ENCODE measurements around the gene PRLHR.

The PRLHR gene

GRCh38 chr10:118586911-118587310 is 8.5 kb downstream of the PRLHR start:
- no peak for FAIRE-seq

GRCh38 chr10:118585794-118586193 is 9.7 kb downstream of the PRLHR start:
- no peak for FAIRE-seq

- FAIRE-seq, result no peak
Measured at GRCh38 chr10:118585234-118585633, 10.2 kb downstream of the PRLHR start.

- FAIRE-seq, result no peak
Measured at GRCh38 chr10:118584181-118584954, 11.1 kb downstream of the PRLHR start.

- FAIRE-seq, result no peak
Measured at GRCh38 chr10:118583611-118584010, 11.8 kb downstream of the PRLHR start.

GRCh38 chr10:118582511-118582910 is 12.9 kb downstream of the PRLHR start:
- no peak for FAIRE-seq

GRCh38 chr10:118581340-118581739 is 14.1 kb downstream of the PRLHR start:
- no peak for FAIRE-seq

- no peak for FAIRE-seq
Measured at GRCh38 chr10:118580702-118581101, 14.7 kb downstream of the PRLHR start.

- no peak for FAIRE-seq
Measured at GRCh38 chr10:118573512-118573911, 21.9 kb downstream of the PRLHR start.

- FAIRE-seq, result no peak
Measured at GRCh38 chr10:118572256-118573041, 23.0 kb downstream of the PRLHR start.

- no peak for FAIRE-seq
Measured at GRCh38 chr10:118571123-118571522, 24.3 kb downstream of the PRLHR start.

- no peak for FAIRE-seq
Measured at GRCh38 chr10:118570591-118570990, 24.9 kb downstream of the PRLHR start.

- no peak for FAIRE-seq
Measured at GRCh38 chr10:118569882-118570252, 25.6 kb downstream of the PRLHR start.

- no peak for FAIRE-seq
Measured at GRCh38 chr10:118569241-118569881, 26.1 kb downstream of the PRLHR start.

GRCh38 chr10:118568327-118568848 is 27.1 kb downstream of the PRLHR start:
- FAIRE-seq, result peak; percentile 77

- FAIRE-seq, result no peak
Measured at GRCh38 chr10:118567701-118568248, 27.7 kb downstream of the PRLHR start.

- no peak for FAIRE-seq
Measured at GRCh38 chr10:118566911-118567310, 28.5 kb downstream of the PRLHR start.

- no peak for FAIRE-seq
Measured at GRCh38 chr10:118565301-118566075, 30.0 kb downstream of the PRLHR start.

- no peak for FAIRE-seq
Measured at GRCh38 chr10:118564652-118565051, 30.8 kb downstream of the PRLHR start.

GRCh38 chr10:118564114-118564513 is 31.3 kb downstream of the PRLHR start:
- no peak for FAIRE-seq

- no peak for FAIRE-seq
Measured at GRCh38 chr10:118563373-118563890, 32.0 kb downstream of the PRLHR start.

GRCh38 chr10:118562851-118563250 is 32.6 kb downstream of the PRLHR start:
- FAIRE-seq, result no peak
